HCT116 (cell line): ENCODE data around the gene FRS2. TPM values are rescaled to one million over a fixed set of nuclear protein-coding genes. Genes with fewer than 3 reads are reported as not detected.

Experiments used
- ATAC-seq: fragments of 200-7000 bp; cut with Tn5 transposase; 2 replicates; pipeline ENCODE4 v1.9.1; 2020; ENCODE audit warnings: mild to moderate bottlenecking, moderate library complexity
- BruUV-seq: library from RNA; stranded (reverse); fragments of 400-500 nt; replicated peaks from 2 replicates; lab custom pipeline; 2021; lab: Mats Ljungman, UMichigan
- CTCF ChIA-PET: fragments of 300-600 bp; sonication (Branson Sonifier 250); formaldehyde crosslinking; loops from one replicate; lab custom pipeline; 2021; ENCODE audit warnings: antibody characterized with exemption; lab: Charles Lee
- POLR2A ChIA-PET: fragments of 300-600, 350-600 bp; sonication (Branson Sonifier 250); formaldehyde crosslinking; loops from one replicate; lab custom pipeline; 2021; ENCODE audit warnings: antibody characterized with exemption; lab: Charles Lee
- RAD21 ChIA-PET, 2 experiments: fragments of 300-600 bp; sonication (Branson Sonifier 250); formaldehyde crosslinking; loops; one replicate each; lab custom pipeline; 2023; ENCODE audit warnings: low total read pairs in 2 of 2; ENCODE audit not compliant: uncharacterized antibody in 2 of 2, unreplicated experiment in 2 of 2, low non-redundant PET in 1 of 2; lab: Charles Lee
- DNase-seq: peaks from one replicate; pipeline ENCODE4 v3.0.0-alpha.2; 2010; ENCODE audit warnings: low read depth, low spot score
- H2AFZ ChIP-seq: fragments of 200-600 bp; shearing (Covaris generic), sonication (generic); 2 replicates; pipeline ENCODE4 v1.6.1; 2017; ENCODE audit warnings: low read depth, mixed run types, mixed read lengths, antibody characterized with exemption, low read length; ENCODE audit not compliant: poor library complexity, severe bottlenecking
- H3K27ac ChIP-seq: 2 replicates; pipeline ENCODE4 v1.5.1; 2012; ENCODE audit warnings: low read depth, low read length
- H3K27me3 ChIP-seq: fragments of 200-600 bp; sonication (generic); 2 replicates; pipeline ENCODE4 v1.6.1; 2016; ENCODE audit warnings: mixed run types, low read length, mixed read lengths; ENCODE audit not compliant: insufficient read depth
- H3K36me3 ChIP-seq, 2 experiments: fragments of 200-500 bp in 1 of 2; fragments of 200-600 bp in 1 of 2; sonication (Bioruptor generic) in 1 of 2; sonication (generic) in 1 of 2; 2 replicates each; pipeline versions ENCODE4 v1.5.1 to v1.6.1; 2014 to 2016; ENCODE audit warnings: low read length in 2 of 2, inconsistent platforms in 1 of 2, mixed read lengths in 1 of 2, mixed run types in 1 of 2; ENCODE audit not compliant: insufficient read depth in 2 of 2, control insufficient read depth in 1 of 2
- H3K4me1 ChIP-seq, 2 experiments: fragments of 200-600 bp in 1 of 2; sonication (generic) in 1 of 2; 2 replicates each; pipeline versions ENCODE4 v1.5.1 to v1.6.1; 2012 to 2017; ENCODE audit warnings: low read length in 2 of 2, inconsistent platforms in 1 of 2, mild to moderate bottlenecking in 1 of 2, mixed read lengths in 1 of 2, mixed run types in 1 of 2, moderate library complexity in 1 of 2; ENCODE audit not compliant: insufficient read depth in 2 of 2, control insufficient read depth in 1 of 2
- H3K4me2 ChIP-seq: fragments of 200-600 bp; sonication (generic); 2 replicates; pipeline ENCODE4 v1.6.1; 2017; ENCODE audit warnings: mixed run types, low read length, mixed read lengths
- H3K4me3 ChIP-seq, 2 experiments: fragments of 200-600 bp in 1 of 2; sonication (generic) in 1 of 2; replicated peaks in 1 of 2; 2 replicates each; pipeline ENCODE4 v1.5.1; 2011 to 2016; ENCODE audit warnings: low read length in 2 of 2, control low read depth in 1 of 2, low read depth in 1 of 2, mild to moderate bottlenecking in 1 of 2, mixed read lengths in 1 of 2, mixed run types in 1 of 2
- H3K79me2 ChIP-seq: fragments of 200-600 bp; sonication (generic); 2 replicates; pipeline ENCODE4 v1.6.1; 2017; ENCODE audit warnings: mild to moderate bottlenecking, mixed run types, low read length, moderate library complexity, mixed read lengths; ENCODE audit not compliant: insufficient read depth
- H3K9ac ChIP-seq: fragments of 200-600 bp; sonication (generic); 2 replicates; pipeline ENCODE4 v1.6.1; 2016; ENCODE audit warnings: low read length, mixed read lengths
- H3K9me2 ChIP-seq: fragments of 200-600 bp; sonication (generic), shearing (Covaris generic); 2 replicates; pipeline ENCODE4 v1.6.1; 2017; ENCODE audit warnings: mixed run types, mild to moderate bottlenecking, moderate library complexity; ENCODE audit not compliant: insufficient read depth
- H3K9me3 ChIP-seq, 2 experiments: fragments of 200-500 bp in 1 of 2; fragments of 200-600 bp in 1 of 2; sonication (Bioruptor generic) in 1 of 2; sonication (generic) in 1 of 2; 2 replicates each; pipeline ENCODE4 v1.6.1; 2014 to 2017; ENCODE audit warnings: low read length in 2 of 2, mixed read lengths in 2 of 2, inconsistent platforms in 1 of 2, low read depth in 1 of 2, mild to moderate bottlenecking in 1 of 2, mixed run types in 1 of 2, moderate library complexity in 1 of 2; ENCODE audit not compliant: control insufficient read depth in 1 of 2, insufficient read depth in 1 of 2
- H4K20me1 ChIP-seq: fragments of 200-600 bp; sonication (generic), shearing (Covaris generic); 2 replicates; pipeline ENCODE4 v1.6.1; 2017; ENCODE audit warnings: mixed run types, mild to moderate bottlenecking, moderate library complexity; ENCODE audit not compliant: insufficient read depth
- CEBPB ChIP-seq: IDR thresholded peaks from 2 replicates; pipeline ENCODE4 v1.6.1; 2012; ENCODE audit warnings: low read depth
- ELF1 ChIP-seq: IDR thresholded peaks from 2 replicates; pipeline ENCODE4 v1.6.1; 2012; ENCODE audit warnings: low read depth, borderline replicate concordance
- FOSL1 ChIP-seq: IDR thresholded peaks from 2 replicates; pipeline ENCODE4 v1.6.1; 2012; ENCODE audit warnings: low read depth
- POLR2AphosphoS5 ChIP-seq: IDR thresholded peaks from 2 replicates; pipeline ENCODE4 v1.6.1; 2011; ENCODE audit warnings: mild to moderate bottlenecking, low read depth, low read length, moderate library complexity
- RAD21 ChIP-seq: IDR thresholded peaks from 2 replicates; pipeline ENCODE4 v1.6.1; 2012; ENCODE audit warnings: low read depth, mild to moderate bottlenecking
- SIN3A ChIP-seq: IDR thresholded peaks from 2 replicates; pipeline ENCODE4 v1.6.1; 2012; ENCODE audit warnings: low read depth
- TCF7L2 ChIP-seq: IDR thresholded peaks from 2 replicates; pipeline ENCODE4 v1.7.0; 2011; ENCODE audit warnings: borderline replicate concordance, inconsistent platforms; ENCODE audit not compliant: insufficient read depth, insufficient read length; ENCODE audit errors: extremely low read depth
- ZBTB33 ChIP-seq: IDR thresholded peaks from 2 replicates; pipeline ENCODE4 v1.6.1; 2011; ENCODE audit warnings: mild to moderate bottlenecking, low read length, moderate library complexity; ENCODE audit not compliant: insufficient replicate concordance; ENCODE audit errors: extremely low read depth
- intact Hi-C: fragments of 100-400 bp; cut with micrococcal nuclease; formaldehyde crosslinking; loops from 2 replicates; pipeline ENCODE4 v1.10.0; 2022
- total RNA-seq: library from RNA; stranded (reverse); gene quantifications from one replicate; pipeline ENCODE4 v1.2.1, GENCODE V29; 2021; ENCODE audit not compliant: unreplicated experiment
- TF ChIP-seq, protein P1 (sequence below): IDR thresholded peaks from 2 replicates; pipeline ENCODE4 v1.6.1; 2012
- TF ChIP-seq, protein P2 (sequence below): IDR thresholded peaks from 2 replicates; pipeline ENCODE4 v1.6.1; 2012

The FRS2 gene
- total RNA-seq, 1 experiment from 2014 or later = 14.7 TPM

DNA sequence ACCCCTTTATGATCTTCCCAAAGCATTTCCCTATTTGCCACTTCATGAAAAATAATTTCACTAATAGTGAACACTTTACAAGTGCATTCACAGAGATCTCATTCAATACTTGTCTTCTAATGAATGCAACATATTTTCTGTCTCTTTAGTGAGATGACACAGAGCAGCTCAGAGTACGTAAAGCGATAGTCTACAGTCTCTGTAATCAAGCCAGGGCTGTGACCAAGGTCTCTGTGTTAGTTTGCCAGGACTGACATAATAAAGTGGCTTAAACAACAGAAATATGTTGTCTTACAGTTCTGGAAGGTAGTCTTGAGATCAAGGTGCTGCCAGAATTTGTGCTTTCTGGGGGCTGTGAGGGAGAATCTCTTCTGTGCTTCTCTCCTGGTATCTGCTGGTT lies 33.1 kb upstream of the FRS2 start (continued):
- TF ChIP-seq, protein P1, sequence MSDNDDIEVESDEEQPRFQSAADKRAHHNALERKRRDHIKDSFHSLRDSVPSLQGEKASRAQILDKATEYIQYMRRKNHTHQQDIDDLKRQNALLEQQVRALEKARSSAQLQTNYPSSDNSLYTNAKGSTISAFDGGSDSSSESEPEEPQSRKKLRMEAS = no peak
- TF ChIP-seq RAD21 (no peak), ELF1 (no peak), SIN3A (no peak)

DNA sequence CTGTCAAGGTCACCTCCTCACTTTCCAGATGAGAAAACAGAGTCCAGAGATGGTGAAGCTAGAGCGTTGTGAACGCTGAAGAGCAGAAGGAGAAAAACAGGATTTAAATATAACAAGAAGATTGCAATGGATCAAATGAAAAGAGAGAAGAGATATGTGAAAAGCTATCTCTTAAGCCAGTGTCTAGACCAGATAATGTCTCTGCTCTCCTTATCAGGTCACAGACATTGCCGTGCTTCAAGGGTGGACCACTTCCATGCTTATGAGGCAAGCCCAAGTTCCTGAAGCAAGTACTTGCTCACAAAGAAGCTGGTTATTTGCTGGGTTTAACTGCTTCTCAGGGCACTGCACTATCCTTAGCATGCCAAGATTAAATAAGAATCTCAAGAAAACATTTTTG lies 31.6 kb upstream of the FRS2 start:
- TF ChIP-seq, protein P2, sequence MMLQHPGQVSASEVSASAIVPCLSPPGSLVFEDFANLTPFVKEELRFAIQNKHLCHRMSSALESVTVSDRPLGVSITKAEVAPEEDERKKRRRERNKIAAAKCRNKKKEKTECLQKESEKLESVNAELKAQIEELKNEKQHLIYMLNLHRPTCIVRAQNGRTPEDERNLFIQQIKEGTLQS = no peak
- no peak for TF ChIP-seq ZBTB33
- TF ChIP-seq CEBPB = no peak
- no peak for TF ChIP-seq POLR2AphosphoS5
- no peak for TF ChIP-seq TCF7L2
- TF ChIP-seq FOSL1 = no peak
- Histone ChIP-seq H3K36me3 (no peaks in the 10 kb centered on the region), H2AFZ (no peak overlapping the region), H3K9ac (no peak overlapping the region), H3K79me2 (no peaks in the 10 kb centered on the region), H3K27me3 (no peaks in the 10 kb centered on the region), H3K9me3 (no peaks in the 10 kb centered on the region), H3K4me1 (no peaks in the 10 kb centered on the region), H3K9me2 (no peaks in the 10 kb centered on the region), H3K4me2 (no peak overlapping the region), H3K4me3 (no peak overlapping the region), H4K20me1 (no peaks in the 10 kb centered on the region), H3K27ac (no peak overlapping the region)
- DNase-seq (no peak), ATAC-seq (no peak)
- intact Hi-C loops = no loop called here
- ChIA-PET RAD21 (no interaction called here), POLR2A (no interaction called here), CTCF (no interaction called here)
- no TSS peak for BruUV-seq
